Gastrocnemius medialis (tissue), 4 donors: ENCODE measurements around the gene LAIR2. TPM values are rescaled to one million over a fixed set of nuclear protein-coding genes. Genes with fewer than 3 reads are reported as not detected.

ENCODE experiments used
- ATAC-seq, 2 donors: fragments of 150-250 bp; one replicate each; pipeline ENCODE4 v1.9.1; 2016
- DNase-seq, 2 donors: peaks; one replicate each; pipeline ENCODE4 v3.0.0-alpha.2; 2019
- H3K27ac ChIP-seq, 4 donors: fragments of 200-600 bp; sonication (generic); 1 replicate in 1 of 4; 2 replicates in 3 of 4; pipeline ENCODE4 v1.5.1; 2016 to 2018; ENCODE audit warnings: mild to moderate bottlenecking in 2 of 4, moderate library complexity in 1 of 4
- H3K27me3 ChIP-seq, 3 donors: fragments of 200-600 bp; sonication (generic) in 2 of 3; 1 replicate in 1 of 3; 2 replicates in 2 of 3; pipeline versions ENCODE4 v1.5.1 to v1.6.0; 2016 to 2019; ENCODE audit warnings: mild to moderate bottlenecking in 1 of 3, moderate library complexity in 1 of 3
- H3K36me3 ChIP-seq, 2 donors: fragments of 200-600 bp; sonication (generic) in 1 of 2; one replicate each; pipeline ENCODE4 v1.5.1; 2017 to 2018
- H3K4me1 ChIP-seq, 2 donors: fragments of 200-600 bp; sonication (generic) in 1 of 2; one replicate each; pipeline ENCODE4 v1.5.1; 2016 to 2017; ENCODE audit warnings: mild to moderate bottlenecking in 2 of 2
- H3K4me3 ChIP-seq, 4 donors: fragments of 200-600 bp; sonication (generic) in 3 of 4; 1 replicate in 1 of 4; 2 replicates in 3 of 4; pipeline ENCODE4 v1.5.1; 2016 to 2019; ENCODE audit warnings: mild to moderate bottlenecking in 2 of 4
- H3K9me3 ChIP-seq, 3 donors: fragments of 200-600 bp; sonication (generic) in 2 of 3; 1 replicate in 1 of 3; 2 replicates in 2 of 3; pipeline ENCODE4 v1.5.1; 2016 to 2019
- CTCF ChIP-seq, 5 experiments: fragments of 450-650 bp in 3 of 5; fragments of 200-600 bp in 2 of 5; sonication (generic) in 2 of 5; IDR thresholded peaks in 4 of 5; conservative IDR thresholded peaks in 1 of 5; 1 replicate in 4 of 5; 2 replicates in 1 of 5; pipeline ENCODE4 v1.5.1; 2016 to 2019; ENCODE audit warnings: antibody characterized with exemption in 5 of 5, mild to moderate bottlenecking in 3 of 5, moderate library complexity in 3 of 5
- POLR2A ChIP-seq, 2 donors: fragments of 450-650 bp; IDR thresholded peaks; one replicate each; pipeline ENCODE4 v1.6.1; 2017; ENCODE audit warnings: antibody characterized with exemption in 2 of 2, mild to moderate bottlenecking in 2 of 2, moderate library complexity in 2 of 2
- in situ Hi-C, 4 donors: fragments of 200-750 bp; cut with MboI; loops; one replicate each; pipeline versions ENCODE4 v1.15.0 to v1.8.0; 2017; ENCODE audit warnings: low sequenced_read_pairs in 4 of 4
- intact Hi-C: fragments of 100-400 bp; cut with DNase I; formaldehyde crosslinking; loops from one replicate; pipeline ENCODE4 v1.15.1; 2023; ENCODE audit warnings: low total_unique reads
- total RNA-seq, 4 donors: library from RNA; depleted of rRNA; stranded (reverse); fragments of >200 nt; gene quantifications; one replicate each; pipeline versions ENCODE4 v1.1.0 to v1.2.3, GENCODE V29; 2016

Gene LAIR2
- total RNA-seq, 4 donors from 2014 or later = not detected

GRCh38 chr19:54517483-54517882 lies 14.9 kb downstream of the LAIR2 start:
- TF ChIP-seq POLR2A (IDR thresholded peaks at IDR 0.05) = no peak
- no peaks in the 10 kb centered on the region for H3K9me3 ChIP-seq
- intact Hi-C loops = no loop called here
- H3K4me3 ChIP-seq = no peak overlapping the region
- ATAC-seq = no peak
- no peak overlapping the region for H3K27ac ChIP-seq
- in situ Hi-C loops = no loop called here
- no peaks in the 10 kb centered on the region for H3K4me1 ChIP-seq
- no peaks in the 10 kb centered on the region for H3K36me3 ChIP-seq
- no peak for DNase-seq
- no peaks in the 10 kb centered on the region for H3K27me3 ChIP-seq

GRCh38 chr19:54518844-54519243 lies 16.2 kb downstream of the LAIR2 start:
- intact Hi-C loops (no loop called here), in situ Hi-C loops (no loop called here)
- no peaks in the 10 kb centered on the region for H3K9me3 ChIP-seq
- H3K4me3 ChIP-seq = no peak overlapping the region
- DNase-seq (no peak), ATAC-seq (no peak)
- H3K27me3 ChIP-seq = no peaks in the 10 kb centered on the region
- H3K27ac ChIP-seq = no peak overlapping the region
- no peaks in the 10 kb centered on the region for H3K36me3 ChIP-seq
- no peak for TF ChIP-seq CTCF (IDR thresholded peaks at IDR 0.05 in 4 of 5, conservative IDR thresholded peaks at IDR 0.05 in 1 of 5)
- no peak for TF ChIP-seq POLR2A (IDR thresholded peaks at IDR 0.05)
- H3K4me1 ChIP-seq = no peaks in the 10 kb centered on the region

- H3K4me1 ChIP-seq = no peaks in the 10 kb centered on the region
- H3K9me3 ChIP-seq = no peaks in the 10 kb centered on the region
- H3K27me3 ChIP-seq = no peaks in the 10 kb centered on the region
- no peak overlapping the region for H3K4me3 ChIP-seq
- in situ Hi-C loops = no loop called here
- no peak overlapping the region for H3K27ac ChIP-seq
- ATAC-seq = no peak
- TF ChIP-seq CTCF (IDR thresholded peaks at IDR 0.05 in 4 of 5, conservative IDR thresholded peaks at IDR 0.05 in 1 of 5) = no peak
- no peak for TF ChIP-seq POLR2A (IDR thresholded peaks at IDR 0.05)
- no peak for DNase-seq
- H3K36me3 ChIP-seq = no peaks in the 10 kb centered on the region
- intact Hi-C loops = no loop called here
Measured at GRCh38 chr19:54521022-54521859, 18.6 kb downstream of the LAIR2 start.

- Histone ChIP-seq H3K27ac (no peak overlapping the region), H3K4me3 (no peak overlapping the region), H3K36me3 (no peaks in the 10 kb centered on the region), H3K4me1 (no peaks in the 10 kb centered on the region), H3K9me3 (no peaks in the 10 kb centered on the region), H3K27me3 (no peaks in the 10 kb centered on the region)
- ATAC-seq (no peak), DNase-seq (no peak)
- intact Hi-C loops (no loop called here), in situ Hi-C loops (no loop called here)
- TF ChIP-seq POLR2A (IDR thresholded peaks at IDR 0.05) = no peak
- no peak for TF ChIP-seq CTCF (IDR thresholded peaks at IDR 0.05 in 4 of 5, conservative IDR thresholded peaks at IDR 0.05 in 1 of 5)
Measured at GRCh38 chr19:54521860-54522513, 19.4 kb downstream of the LAIR2 start.

- TF ChIP-seq POLR2A (IDR thresholded peaks at IDR 0.05) = no peak
- TF ChIP-seq CTCF (IDR thresholded peaks at IDR 0.05 in 4 of 5, conservative IDR thresholded peaks at IDR 0.05 in 1 of 5) = no peak
- no peaks in the 10 kb centered on the region for H3K36me3 ChIP-seq
- H3K4me3 ChIP-seq = no peak overlapping the region
- ATAC-seq = no peak
- DNase-seq = no peak
- no peaks in the 10 kb centered on the region for H3K9me3 ChIP-seq
- intact Hi-C loops = no loop called here
- H3K27me3 ChIP-seq = no peaks in the 10 kb centered on the region
- H3K4me1 ChIP-seq = no peaks in the 10 kb centered on the region
- in situ Hi-C loops = no loop called here
- H3K27ac ChIP-seq = no peak overlapping the region
Measured at GRCh38 chr19:54523403-54523802, 20.8 kb downstream of the LAIR2 start.
